CD8-positive, alpha-beta memory T cell (primary cell): ENCODE measurements around the gene IL18R1. TPM values are rescaled to one million over a fixed set of nuclear protein-coding genes. Genes with fewer than 3 reads are reported as not detected.

Experiments used
- CTCF ChIA-PET: fragments of 350-600 bp; sonication (Branson Sonifier 250); formaldehyde crosslinking; loops from one replicate; lab custom pipeline; 2021; ENCODE audit warnings: antibody characterized with exemption; lab: Charles Lee
- POLR2A ChIA-PET: fragments of 350-600 bp; sonication (Branson Sonifier 250); formaldehyde crosslinking; loops from one replicate; lab custom pipeline; 2021; ENCODE audit warnings: antibody characterized with exemption; lab: Charles Lee
- DNase-seq, 5 donors: peaks; one replicate each; pipeline versions ENCODE4 v3.0.0 to v3.0.0-alpha.2; 2020 to 2022; ENCODE audit warnings: mixed read lengths in 1 of 5
- H3K27ac ChIP-seq: one replicate; pipeline ENCODE4 v1.7.0; 2013; ENCODE audit warnings: low read depth, mild to moderate bottlenecking, low read length, moderate library complexity
- H3K27me3 ChIP-seq: 2 replicates; pipeline ENCODE4 v1.7.0; 2013; ENCODE audit warnings: low read length, mild to moderate bottlenecking; ENCODE audit not compliant: insufficient read depth, poor library complexity, severe bottlenecking
- H3K36me3 ChIP-seq: 2 replicates; pipeline ENCODE4 v1.7.0; 2013; ENCODE audit warnings: mild to moderate bottlenecking, low read length, moderate library complexity; ENCODE audit not compliant: insufficient read depth
- H3K4me1 ChIP-seq: 2 replicates; pipeline ENCODE4 v1.7.0; 2013; ENCODE audit warnings: mild to moderate bottlenecking, low read length, moderate library complexity; ENCODE audit not compliant: insufficient read depth
- H3K4me3 ChIP-seq: 2 replicates; pipeline ENCODE4 v1.7.0; 2013; ENCODE audit warnings: mild to moderate bottlenecking, low read length
- H3K9me3 ChIP-seq: 2 replicates; pipeline ENCODE4 v1.7.0; 2013; ENCODE audit warnings: mild to moderate bottlenecking, low read length
- H3K27ac Mint-ChIP-seq, 8 donors: one replicate each; pipeline ENCODE4 v1.8.0; 2020 to 2021; ENCODE audit warnings: mixed read lengths in 8 of 8, mild to moderate bottlenecking in 6 of 8, inconsistent platforms in 3 of 8, moderate library complexity in 3 of 8
- H3K27me3 Mint-ChIP-seq, 2 donors: one replicate each; pipeline ENCODE4 v1.8.0; 2020 to 2021; ENCODE audit warnings: mixed read lengths in 2 of 2, mild to moderate bottlenecking in 1 of 2, moderate library complexity in 1 of 2
- H3K36me3 Mint-ChIP-seq, 3 donors: one replicate each; pipeline ENCODE4 v1.8.0; 2020 to 2021; ENCODE audit warnings: mixed read lengths in 3 of 3, inconsistent platforms in 1 of 3, mild to moderate bottlenecking in 1 of 3
- H3K4me1 Mint-ChIP-seq, 3 donors: one replicate each; pipeline ENCODE4 v1.8.0; 2020 to 2021; ENCODE audit warnings: mixed read lengths in 3 of 3, inconsistent platforms in 1 of 3, mild to moderate bottlenecking in 1 of 3
- H3K4me3 Mint-ChIP-seq, 7 donors: one replicate each; pipeline ENCODE4 v1.8.0; 2020 to 2021; ENCODE audit warnings: mixed read lengths in 7 of 7, mild to moderate bottlenecking in 6 of 7, moderate library complexity in 4 of 7, inconsistent platforms in 2 of 7
- H3K9me3 Mint-ChIP-seq, 5 donors: one replicate each; pipeline ENCODE4 v1.8.0; 2020 to 2022; ENCODE audit warnings: mixed read lengths in 5 of 5, mild to moderate bottlenecking in 3 of 5, moderate library complexity in 2 of 5, inconsistent platforms in 1 of 5
- polyA plus RNA-seq: library from polyadenylated mRNA; unstranded; fragments of 300-500 nt; fragmentation: Illumina TruSeq; gene quantifications from one replicate; pipeline ENCODE4 v1.2.3, GENCODE V29; 2021
- total RNA-seq, 2 experiments: library from RNA; stranded (reverse); gene quantifications; one replicate each; pipeline ENCODE4 v1.2.3, GENCODE V29; 2021

IL18R1 gene
- total and polyA plus RNA-seq, 3 experiments from 2014 or later: 17.6 to 20.6 (median 17.9) TPM

DNA sequence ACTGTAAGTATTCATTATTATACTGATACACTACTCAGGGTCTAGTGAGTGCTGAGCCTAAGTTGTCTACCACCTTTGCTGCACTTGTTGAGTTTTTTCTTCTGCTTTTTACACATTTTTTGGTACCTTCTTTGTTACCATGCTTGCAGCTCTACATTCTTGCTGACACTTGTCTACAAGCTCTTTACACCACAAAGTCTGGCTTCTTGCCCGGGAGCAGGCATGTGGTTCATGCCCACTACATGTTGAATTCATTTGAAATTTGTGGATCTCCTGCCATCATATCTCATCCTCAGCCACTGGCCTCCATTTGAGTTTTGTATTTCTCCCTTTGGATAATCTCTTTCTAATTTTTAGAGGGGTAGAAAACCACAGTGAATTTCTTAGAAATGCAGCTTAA lies 29.9 kb downstream of the IL18R1 start:
- no peak for DNase-seq
- H3K9me3 ChIP-seq: peaks cover 6% of the 10 kb centered on the region
- peaks cover 0 to 2% of the 10 kb centered on the region in 2 donors for H3K27me3 Mint-ChIP-seq
- ChIA-PET CTCF (interaction anchor here (1.1 to 1.9 kb wide), 2 partner anchors 11 to 58 kb away, joined by 3 to 6 read pairs; no protein-coding TSS in a partner anchor), POLR2A (no interaction called here)
- no peak overlapping the region for H3K4me3 Mint-ChIP-seq
- H3K4me1 ChIP-seq: no peaks in the 10 kb centered on the region
- no peaks in the 10 kb centered on the region for H3K36me3 ChIP-seq
- no peak overlapping the region for H3K4me3 ChIP-seq
- peak overlapping the region in 1 of 8 donors; percentile 1 for H3K27ac Mint-ChIP-seq
- H3K27me3 ChIP-seq: no peaks in the 10 kb centered on the region
- peaks cover 11 to 26% (median 22%) of the 10 kb centered on the region in 5 donors for H3K9me3 Mint-ChIP-seq
- peaks cover 27 to 66% (median 35%) of the 10 kb centered on the region in 3 donors for H3K36me3 Mint-ChIP-seq
- no peak overlapping the region for H3K27ac ChIP-seq
- H3K4me1 Mint-ChIP-seq: peaks cover 0 to 7% (median 7%) of the 10 kb centered on the region in 3 donors

DNA sequence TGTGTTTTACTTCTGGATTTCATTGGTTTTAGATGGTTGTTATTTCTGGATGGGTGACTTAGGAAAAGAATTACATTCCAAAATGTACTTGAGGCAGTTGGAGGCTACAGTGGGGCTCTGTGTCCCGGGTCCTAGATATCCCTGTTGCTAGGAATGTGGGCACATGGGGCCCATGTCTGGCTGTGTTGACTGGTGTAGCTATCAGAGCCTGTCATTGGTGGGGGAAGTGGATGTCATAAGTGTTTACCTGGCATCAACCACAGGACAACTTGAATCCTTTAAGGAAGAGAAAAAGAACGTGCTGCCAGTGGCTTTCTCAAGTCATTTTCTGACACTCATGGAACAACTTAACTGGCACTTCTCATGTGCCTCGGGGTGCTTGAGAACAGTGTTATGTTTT lies 30.4 kb downstream of the IL18R1 start:
- Mint-ChIP-seq H3K4me3 (no peak overlapping the region), H3K9me3 (peaks cover 11 to 26% (median 22%) of the 10 kb centered on the region in 5 donors), H3K4me1 (peaks cover 1 to 9% (median 7%) of the 10 kb centered on the region in 3 donors), H3K27me3 (peaks cover 0 to 2% of the 10 kb centered on the region in 2 donors), H3K36me3 (peaks cover 27 to 63% (median 33%) of the 10 kb centered on the region in 3 donors), H3K27ac (peak overlapping the region in 3 of 8 donors; percentile 1 to 55 (median 37))
- CTCF ChIA-PET: interaction anchor here (1.9 kb wide), 1 partner anchor 57 kb away, joined by 6 read pairs; no protein-coding TSS in a partner anchor
- Histone ChIP-seq H3K27ac (no peak overlapping the region), H3K4me3 (no peak overlapping the region), H3K27me3 (no peaks in the 10 kb centered on the region), H3K4me1 (peaks cover 2% of the 10 kb centered on the region), H3K36me3 (no peaks in the 10 kb centered on the region), H3K9me3 (peaks cover 6% of the 10 kb centered on the region)
- DNase-seq: no peak
- POLR2A ChIA-PET: no interaction called here

DNA sequence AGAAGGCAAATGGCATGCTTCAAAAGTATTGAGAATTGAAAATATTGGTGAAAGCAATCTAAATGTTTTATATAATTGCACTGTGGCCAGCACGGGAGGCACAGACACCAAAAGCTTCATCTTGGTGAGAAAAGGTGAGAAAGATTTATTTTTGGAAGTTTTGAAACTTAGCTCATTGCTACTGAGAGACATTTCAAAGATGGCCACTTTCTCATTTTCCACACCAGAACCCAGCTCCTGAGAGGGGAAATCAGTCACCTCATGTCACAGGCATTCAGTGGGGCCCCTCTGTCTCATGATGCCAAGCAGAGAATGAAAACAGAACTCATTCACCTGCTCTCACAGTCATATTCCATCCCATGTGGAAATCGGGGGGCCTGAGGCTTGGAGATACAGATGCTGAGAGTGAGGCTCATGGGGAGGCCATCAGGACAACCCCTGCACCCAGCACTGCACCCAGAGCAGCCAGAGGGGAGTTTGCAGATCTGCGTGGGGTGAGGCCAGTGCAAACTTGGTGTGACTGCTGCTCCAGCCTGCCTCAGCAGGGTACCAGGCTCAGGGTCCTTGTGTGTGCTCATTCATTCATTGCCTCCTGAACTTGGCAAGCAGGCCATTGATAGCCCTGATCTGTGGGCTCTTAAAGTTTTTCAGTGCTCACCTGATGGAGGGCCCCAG lies 31.4 kb downstream of the IL18R1 start:
- DNase-seq: no peak
- H3K9me3 ChIP-seq: peaks cover 6% of the 10 kb centered on the region
- Mint-ChIP-seq H3K9me3 (peaks cover 11 to 25% (median 22%) of the 10 kb centered on the region in 5 donors), H3K4me3 (no peak overlapping the region), H3K36me3 (peaks cover 27 to 53% (median 28%) of the 10 kb centered on the region in 3 donors), H3K27me3 (peaks cover 0 to 2% of the 10 kb centered on the region in 2 donors), H3K27ac (no peak overlapping the region), H3K4me1 (peaks cover 11 to 19% (median 17%) of the 10 kb centered on the region in 3 donors)
- H3K27ac ChIP-seq: no peak overlapping the region
- ChIA-PET POLR2A (no interaction called here), CTCF (no interaction called here)
- no peak overlapping the region for H3K4me3 ChIP-seq
- H3K27me3 ChIP-seq: no peaks in the 10 kb centered on the region
- H3K4me1 ChIP-seq: peaks cover 12% of the 10 kb centered on the region
- H3K36me3 ChIP-seq: no peaks in the 10 kb centered on the region

DNA sequence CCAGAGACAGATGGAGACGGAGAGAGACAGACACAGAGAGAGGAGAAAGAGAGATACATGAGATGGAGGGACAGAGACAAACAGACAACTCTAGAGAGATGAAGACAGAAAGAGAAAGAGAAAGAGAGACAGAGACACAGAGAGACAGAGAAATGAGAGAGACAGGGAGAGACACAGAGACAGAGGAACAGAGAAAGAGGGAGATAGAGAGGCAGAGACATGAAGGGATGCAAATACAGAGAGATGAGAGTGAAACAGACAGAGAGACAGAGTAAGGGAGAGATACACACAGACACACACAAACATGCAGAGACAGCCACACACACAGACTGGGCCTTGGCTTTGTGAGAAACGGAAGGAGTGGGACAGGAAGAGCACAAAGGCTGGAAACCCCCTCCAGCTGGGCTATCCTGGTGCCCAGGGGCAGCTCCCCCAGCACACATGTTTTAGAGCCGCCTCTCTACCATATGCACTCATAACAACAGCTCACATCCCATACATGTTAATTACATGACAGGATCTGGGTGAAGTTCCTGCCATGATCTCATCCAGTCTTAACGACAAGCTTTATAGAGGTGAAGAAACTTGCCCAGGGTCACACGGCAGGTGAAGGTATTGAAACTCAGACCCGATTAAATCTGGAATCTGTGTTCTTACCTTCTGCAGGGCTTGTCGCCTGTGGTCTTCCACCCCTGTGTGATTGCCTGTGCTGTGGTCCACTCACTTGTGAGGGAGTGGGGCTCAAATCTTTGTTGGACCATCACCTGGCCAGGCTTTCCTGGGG lies 32.4 kb downstream of the IL18R1 start:
- Mint-ChIP-seq H3K36me3 (peaks cover 23 to 46% (median 28%) of the 10 kb centered on the region in 3 donors), H3K4me3 (peak overlapping the region in 1 of 7 donors; percentile 67), H3K27ac (peak overlapping the region in 5 of 8 donors; percentile 2 to 86 (median 48)), H3K4me1 (peaks cover 15 to 24% (median 22%) of the 10 kb centered on the region in 3 donors), H3K27me3 (peaks cover 0 to 2% of the 10 kb centered on the region in 2 donors), H3K9me3 (peaks cover 11 to 19% (median 14%) of the 10 kb centered on the region in 5 donors)
- Histone ChIP-seq H3K9me3 (peaks cover 6% of the 10 kb centered on the region), H3K27ac (no peak overlapping the region), H3K4me1 (peaks cover 12% of the 10 kb centered on the region), H3K36me3 (no peaks in the 10 kb centered on the region), H3K27me3 (no peaks in the 10 kb centered on the region), H3K4me3 (no peak overlapping the region)
- ChIA-PET POLR2A (no interaction called here), CTCF (no interaction called here)
- DNase-seq: no peak

DNA sequence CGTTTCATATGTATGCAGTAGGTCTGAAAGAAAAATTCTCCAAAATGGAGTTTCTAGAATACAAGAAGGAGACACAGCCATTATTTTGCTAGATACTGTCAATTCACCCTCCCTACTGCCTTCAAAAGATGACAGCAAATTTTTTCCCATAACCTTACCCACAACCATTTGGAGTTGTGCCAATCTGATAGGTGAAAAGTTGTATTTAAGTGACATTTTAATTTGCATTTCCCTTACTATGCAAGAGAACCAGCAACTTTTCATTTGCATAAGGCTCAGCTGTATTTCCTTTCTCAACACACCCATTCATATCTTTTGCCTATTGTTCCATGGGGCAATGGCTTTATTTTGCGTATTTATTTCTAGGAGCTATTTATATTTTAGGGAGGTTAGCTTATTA lies 36.0 kb downstream of the IL18R1 start:
- no peaks in the 10 kb centered on the region for H3K9me3 Mint-ChIP-seq
- DNase-seq: peak in 2 of 5 donors; percentile 14 to 57
- Histone ChIP-seq H3K9me3 (no peaks in the 10 kb centered on the region), H3K27me3 (no peaks in the 10 kb centered on the region), H3K36me3 (no peaks in the 10 kb centered on the region), H3K4me3 (no peak overlapping the region), H3K27ac (no peak overlapping the region), H3K4me1 (peaks cover 12% of the 10 kb centered on the region)
- peaks cover 0 to 10% (median 7%) of the 10 kb centered on the region in 3 donors for H3K36me3 Mint-ChIP-seq
- peak overlapping the region in 2 of 7 donors; percentile 19 to 33 for H3K4me3 Mint-ChIP-seq
- peak overlapping the region in 3 of 8 donors; percentile 12 to 37 (median 28) for H3K27ac Mint-ChIP-seq
- H3K27me3 Mint-ChIP-seq: peaks cover 0 to 2% of the 10 kb centered on the region in 2 donors
- ChIA-PET POLR2A (no interaction called here), CTCF (interaction anchor here (0.8 to 0.9 kb wide), 2 partner anchors 36 to 51 kb away, joined by 3 read pairs; no protein-coding TSS in a partner anchor)
- peaks cover 15 to 24% (median 22%) of the 10 kb centered on the region in 3 donors for H3K4me1 Mint-ChIP-seq

DNA sequence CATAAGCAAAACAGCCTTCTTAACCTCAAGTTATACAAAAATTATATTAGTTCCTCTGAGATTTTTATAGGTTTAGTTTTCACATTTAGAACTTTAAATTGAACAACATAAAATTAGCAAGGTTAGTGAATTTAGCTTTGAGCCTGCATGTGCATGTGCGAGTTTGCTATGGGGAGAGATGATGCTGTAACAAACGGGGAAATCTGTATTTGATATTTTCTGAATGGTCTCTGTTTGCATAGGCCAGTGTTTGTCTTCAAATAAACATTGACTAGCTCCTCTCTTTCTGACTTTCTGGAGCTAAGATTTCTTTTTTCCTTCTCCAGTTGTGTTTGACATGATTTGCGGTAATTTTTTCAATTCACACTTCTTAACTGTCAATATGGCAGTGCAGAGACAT lies 36.5 kb downstream of the IL18R1 start:
- no peak overlapping the region for H3K4me3 ChIP-seq
- H3K9me3 Mint-ChIP-seq: no peaks in the 10 kb centered on the region
- H3K4me1 Mint-ChIP-seq: peaks cover 15 to 24% (median 22%) of the 10 kb centered on the region in 3 donors
- DNase-seq: no peak
- H3K4me3 Mint-ChIP-seq: no peak overlapping the region
- H3K27ac Mint-ChIP-seq: peak overlapping the region in 1 of 8 donors; percentile 12
- H3K9me3 ChIP-seq: no peaks in the 10 kb centered on the region
- CTCF ChIA-PET: interaction anchor here (0.8 kb wide), 1 partner anchor 51 kb away, joined by 3 read pairs; no protein-coding TSS in a partner anchor
- POLR2A ChIA-PET: no interaction called here
- H3K36me3 ChIP-seq: no peaks in the 10 kb centered on the region
- H3K27ac ChIP-seq: no peak overlapping the region
- H3K27me3 ChIP-seq: no peaks in the 10 kb centered on the region
- peaks cover 0 to 2% of the 10 kb centered on the region in 2 donors for H3K27me3 Mint-ChIP-seq
- H3K4me1 ChIP-seq: peaks cover 12% of the 10 kb centered on the region
- peaks cover 0 to 10% (median 7%) of the 10 kb centered on the region in 3 donors for H3K36me3 Mint-ChIP-seq

DNA sequence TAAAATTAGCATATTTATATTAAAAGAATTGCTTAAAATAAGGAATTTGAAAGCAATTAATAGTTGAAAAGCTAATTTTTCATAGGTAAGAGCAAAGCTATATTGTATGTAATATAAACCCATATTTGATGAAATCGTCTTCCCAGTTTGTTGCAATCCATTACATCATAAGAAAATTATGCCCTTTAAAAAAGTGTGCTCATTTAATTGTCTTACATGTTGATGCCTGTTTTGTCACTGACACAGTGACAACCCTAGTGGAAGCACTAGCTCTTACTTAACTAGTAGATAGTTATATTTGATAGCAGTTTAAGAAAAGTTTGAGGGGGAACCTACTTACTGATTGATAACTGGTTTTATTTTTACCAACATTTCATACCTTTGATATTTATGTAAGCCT lies 37.3 kb downstream of the IL18R1 start:
- DNase-seq: no peak
- Histone ChIP-seq H3K36me3 (no peaks in the 10 kb centered on the region), H3K27me3 (no peaks in the 10 kb centered on the region), H3K9me3 (no peaks in the 10 kb centered on the region), H3K27ac (no peak overlapping the region), H3K4me3 (no peak overlapping the region), H3K4me1 (peaks cover 12% of the 10 kb centered on the region)
- ChIA-PET POLR2A (no interaction called here), CTCF (no interaction called here)
- H3K36me3 Mint-ChIP-seq: peaks cover 0 to 7% (median 3%) of the 10 kb centered on the region in 3 donors
- no peaks in the 10 kb centered on the region for H3K9me3 Mint-ChIP-seq
- no peak overlapping the region for H3K4me3 Mint-ChIP-seq
- H3K27me3 Mint-ChIP-seq: peaks cover 0 to 2% of the 10 kb centered on the region in 2 donors
- H3K4me1 Mint-ChIP-seq: peaks cover 15 to 24% (median 20%) of the 10 kb centered on the region in 3 donors
- no peak overlapping the region for H3K27ac Mint-ChIP-seq
